HG03097 (cell line): Measurements from ENCODE around the gene PTRH1.
A peak's percentile ranks its signal among the peaks of the same experiment; 100 is the strongest.

Experiments used
- ATAC-seq: cut with Tn5 transposase; IDR thresholded peaks from one replicate; pipeline ENCODE4 v1.9.1; 2021; ENCODE audit not compliant: unreplicated experiment, low FRiP score

The PTRH1 gene

GRCh38 chr9:127698985-127699670 is 16.3 kb downstream of the PTRH1 start:
- peak; percentile 88 for ATAC-seq

GRCh38 chr9:127698386-127698785 is 17.1 kb downstream of the PTRH1 start:
- ATAC-seq = no peak

GRCh38 chr9:127697575-127697974 is 17.9 kb downstream of the PTRH1 start:
- ATAC-seq = no peak

- ATAC-seq = no peak
Observed at GRCh38 chr9:127694890-127695720, 20.4 kb downstream of the PTRH1 start.

GRCh38 chr9:127693697-127694096 is 21.8 kb downstream of the PTRH1 start:
- ATAC-seq = no peak

- ATAC-seq = no peak
Observed at GRCh38 chr9:127693143-127693542, 22.3 kb downstream of the PTRH1 start.

DNA sequence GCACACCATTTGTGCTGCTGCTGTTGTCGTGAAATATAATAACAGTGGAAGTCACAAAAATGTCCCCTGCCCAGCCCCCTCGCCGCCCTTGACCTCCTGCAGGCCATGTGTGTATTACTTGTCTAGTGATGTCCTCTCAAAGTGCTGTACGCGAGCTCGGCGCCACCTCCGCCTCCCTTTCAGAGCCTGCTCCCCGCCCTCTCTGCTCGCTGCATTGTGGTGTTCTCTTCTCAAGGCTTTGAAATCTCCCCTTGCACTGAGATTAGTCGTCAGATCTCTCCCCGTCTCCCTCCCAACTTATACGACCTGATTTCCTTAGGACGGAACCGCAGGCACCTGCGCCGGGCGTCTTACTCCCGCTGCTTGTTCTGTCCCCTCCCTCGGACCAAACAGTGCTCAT is 23.4 kb downstream of the PTRH1 start:
- ATAC-seq = no peak

GRCh38 chr9:127690735-127691134 is 24.7 kb downstream of the PTRH1 start:
- no peak for ATAC-seq

DNA sequence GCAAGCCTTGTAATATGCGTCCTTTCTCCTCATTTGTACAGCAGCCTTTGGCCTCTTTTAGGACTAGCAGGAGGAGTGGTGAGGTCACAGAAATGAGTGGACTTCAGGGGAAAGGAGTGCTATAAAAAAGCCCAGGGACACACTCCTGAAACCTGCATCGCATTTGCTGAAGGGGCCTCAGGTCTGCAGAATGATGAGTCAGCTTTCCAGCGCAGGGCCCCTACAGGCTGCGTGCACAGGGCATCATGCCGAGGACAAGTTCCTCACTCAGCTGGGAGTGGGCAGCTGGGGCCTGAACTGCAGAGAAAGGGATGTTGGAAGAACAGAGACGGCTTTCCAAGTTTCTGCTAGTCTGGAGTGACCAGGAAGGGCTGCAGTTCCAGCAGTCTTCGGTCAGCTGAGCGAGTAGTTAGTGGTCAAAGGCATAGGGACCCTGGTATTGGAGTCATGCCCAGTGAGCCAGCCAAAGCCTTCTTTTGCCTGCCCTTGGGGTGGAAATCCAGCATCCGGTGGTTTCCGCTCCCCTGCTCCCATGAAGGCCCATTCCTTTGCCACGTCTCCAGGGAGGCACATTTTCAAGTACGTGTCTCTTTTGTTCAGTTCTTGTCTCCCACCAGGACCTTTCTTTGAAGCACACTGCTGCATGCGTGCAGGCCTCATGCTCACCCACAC is 26.0 kb downstream of the PTRH1 start:
- ATAC-seq = no peak

DNA sequence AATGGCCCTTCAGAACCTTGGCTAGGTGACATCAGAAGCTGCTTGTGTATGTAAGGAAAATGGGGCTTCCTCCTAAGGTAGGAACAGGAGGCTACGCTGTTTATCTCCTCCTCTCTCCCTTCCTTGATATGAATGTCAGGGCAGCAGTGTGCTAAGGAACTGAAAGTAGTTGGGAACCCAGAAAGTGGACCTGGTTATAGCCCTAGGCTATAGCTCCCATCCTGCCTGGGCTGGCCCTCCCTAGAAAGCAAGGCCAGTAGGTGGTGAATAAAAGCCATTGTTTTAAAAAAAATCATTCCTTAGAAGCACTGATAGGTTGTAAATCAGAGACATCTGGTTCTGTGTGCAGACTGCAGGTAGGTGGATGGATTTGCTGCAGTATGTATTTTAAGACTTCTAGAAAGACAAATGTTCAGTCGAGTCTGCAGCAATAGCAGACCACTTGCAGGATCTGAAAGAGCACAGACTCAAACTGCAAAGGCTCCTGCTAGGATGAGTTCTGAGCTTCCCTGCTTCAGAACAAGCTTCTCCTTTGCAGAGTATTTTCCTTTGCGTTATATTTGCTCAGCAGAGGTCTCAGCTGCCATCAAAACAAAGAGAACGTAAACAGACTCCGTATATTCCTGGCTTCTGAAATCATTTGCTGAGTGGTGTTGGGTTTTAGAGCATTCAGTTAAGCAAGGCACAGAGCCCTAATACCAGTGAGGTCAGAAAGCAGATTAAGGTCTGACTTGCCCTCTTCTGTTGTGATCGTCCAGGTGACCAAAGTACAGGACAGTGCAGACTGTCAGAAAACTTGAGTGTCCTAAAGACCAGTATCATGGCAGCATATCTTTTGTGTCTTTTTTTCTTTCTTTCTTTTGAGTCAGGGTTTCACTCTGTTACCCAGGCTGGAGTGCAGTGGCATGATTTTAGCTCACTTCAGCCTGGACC is 28.7 kb downstream of the PTRH1 start:
- ATAC-seq = no peak

DNA sequence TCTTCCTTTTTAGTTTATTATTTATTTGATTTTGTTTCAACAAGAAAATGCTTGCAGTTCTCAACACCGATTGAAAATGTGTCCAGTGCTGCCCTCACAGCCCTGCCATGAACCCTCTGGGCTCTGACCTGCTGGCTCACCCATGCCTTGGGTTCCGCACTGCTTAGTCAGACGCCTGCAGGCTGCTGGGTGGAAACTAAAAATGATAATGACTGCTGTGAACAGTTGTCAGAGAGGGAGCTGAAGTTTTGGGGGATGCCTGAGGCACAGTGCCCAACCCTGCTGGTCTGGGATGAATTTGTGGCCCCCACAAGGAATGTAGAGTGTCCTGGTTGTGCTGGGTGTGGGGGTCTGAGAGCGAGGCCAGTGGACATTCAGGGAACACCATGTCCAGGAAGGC is 30.9 kb downstream of the PTRH1 start:
- no peak for ATAC-seq

DNA sequence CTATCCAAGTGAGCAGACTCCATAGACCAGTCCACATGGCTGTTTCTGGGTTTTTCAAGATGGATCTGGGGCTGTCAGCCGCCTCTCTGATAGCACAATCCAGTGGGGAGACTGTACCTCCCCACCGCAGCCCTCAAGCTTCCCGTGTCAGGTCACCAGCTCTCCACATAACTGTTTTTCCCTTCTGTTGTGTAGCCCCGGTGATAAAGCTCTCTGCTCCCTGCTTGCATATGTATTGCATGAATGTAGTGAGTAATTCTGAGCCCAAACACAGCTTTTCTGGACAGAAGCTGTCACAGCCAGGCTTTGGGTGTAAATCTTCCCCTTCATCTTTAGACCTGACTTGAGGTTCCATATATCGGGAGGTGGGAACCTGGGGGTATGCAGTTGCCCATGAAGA is 31.7 kb downstream of the PTRH1 start:
- ATAC-seq = no peak

DNA sequence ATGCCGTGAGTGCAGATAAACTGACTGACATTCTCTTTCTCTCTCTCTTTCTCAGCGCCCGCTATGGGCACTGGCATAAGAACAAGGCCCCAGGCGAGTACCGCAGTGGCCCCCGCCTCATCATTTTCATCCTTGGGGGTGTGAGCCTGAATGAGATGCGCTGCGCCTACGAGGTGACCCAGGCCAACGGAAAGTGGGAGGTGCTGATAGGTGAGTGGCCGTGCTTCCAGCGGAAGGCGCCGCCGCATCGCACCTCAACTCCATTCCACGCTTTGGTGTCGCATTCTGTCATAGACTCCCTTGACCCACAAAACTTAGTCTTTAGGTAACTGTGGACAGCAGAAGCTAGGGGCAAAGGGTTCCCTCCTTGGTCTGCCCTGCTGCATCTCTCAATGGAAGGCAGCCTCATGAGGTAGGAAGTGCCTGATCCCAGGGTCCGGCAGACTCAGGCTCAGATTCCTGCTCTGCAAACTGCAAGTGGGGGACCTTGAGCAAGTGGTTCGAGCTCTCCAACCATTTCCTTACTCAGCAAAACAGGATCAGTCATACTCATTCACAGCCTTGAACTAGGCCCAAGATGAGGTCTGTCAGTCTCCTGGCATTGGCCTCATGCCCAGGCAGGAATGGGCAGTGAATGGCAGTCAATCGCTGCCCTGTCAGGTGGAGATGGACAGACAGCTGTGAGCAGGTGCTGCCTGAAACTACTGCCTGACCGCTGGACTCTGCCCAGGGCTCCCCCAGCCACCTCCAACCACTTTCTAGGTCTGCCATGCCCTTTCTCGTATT is 32.9 kb downstream of the PTRH1 start:
- no peak for ATAC-seq

- no peak for ATAC-seq
Observed at GRCh38 chr9:127680846-127681245, 34.6 kb downstream of the PTRH1 start.

DNA sequence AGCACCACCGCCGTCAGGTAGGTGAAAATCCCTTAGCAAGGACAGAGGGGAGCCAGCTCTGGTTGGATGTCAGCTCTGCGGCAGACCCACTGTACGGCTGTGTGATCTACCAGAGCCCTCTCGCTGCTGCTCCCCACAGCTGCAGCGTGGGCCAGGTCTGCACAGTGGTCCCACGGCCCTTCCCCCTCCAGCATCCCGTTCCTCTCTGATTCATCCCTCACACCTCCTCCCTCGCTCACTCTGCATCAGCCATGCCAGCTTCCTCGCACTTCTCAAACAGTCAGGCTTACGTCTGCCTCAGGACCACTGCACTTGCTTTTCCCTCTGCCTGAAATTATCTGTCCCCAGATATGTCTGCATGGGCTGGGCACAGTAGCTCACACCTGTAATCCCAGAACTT is 35.2 kb downstream of the PTRH1 start:
- ATAC-seq = no peak

DNA sequence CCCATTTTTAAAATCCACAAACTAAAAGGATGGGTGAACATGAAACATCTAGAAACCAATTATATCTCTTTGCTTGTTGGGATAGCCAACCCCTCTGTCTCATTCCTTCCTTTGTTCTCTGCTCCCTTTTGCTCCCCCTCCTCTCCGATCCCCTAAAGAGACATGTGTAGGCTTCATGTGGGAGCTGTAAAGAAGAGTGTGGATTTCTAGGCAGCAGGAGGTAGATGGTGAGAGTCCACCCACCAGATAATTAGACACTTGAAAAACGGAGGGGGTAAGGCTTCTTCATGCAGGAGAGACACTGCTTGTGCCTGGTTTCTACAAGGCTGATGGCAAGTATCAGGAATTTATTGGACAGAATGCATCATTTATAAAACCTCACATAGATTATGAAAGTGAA is 36.0 kb downstream of the PTRH1 start:
- ATAC-seq = no peak

- no peak for ATAC-seq
Observed at GRCh38 chr9:127676638-127677037, 38.8 kb downstream of the PTRH1 start.

GRCh38 chr9:127673234-127673633 is 42.2 kb downstream of the PTRH1 start:
- no peak for ATAC-seq

- ATAC-seq = no peak
Observed at GRCh38 chr9:127667906-127668305, 47.6 kb downstream of the PTRH1 start.
